Stimulated activated CD4-positive, alpha-beta T cell treated with anti-CD3 and anti-CD28 coated beads, Interleukin-2, amount 100 ng/mL, for 24 hours (primary cell): ENCODE results near the gene FAM228A.
"Not testable (repeated sequence)": the region's sequence is repeated elsewhere in the genome, so short reads cannot be mapped to it uniquely, and the experiment has no call there.

Source experiments
- DNase-seq, 2 donors: peaks; one replicate each; pipeline ENCODE4 v3.0.0-alpha.2; 2020

FAM228A gene

GRCh38 chr2:24191848-24192247, 17.0 kb downstream of the FAM228A start:
- no peak for DNase-seq

GRCh38 chr2:24197213-24197612, 22.4 kb downstream of the FAM228A start:
- not testable (repeated sequence) for DNase-seq

DNA sequence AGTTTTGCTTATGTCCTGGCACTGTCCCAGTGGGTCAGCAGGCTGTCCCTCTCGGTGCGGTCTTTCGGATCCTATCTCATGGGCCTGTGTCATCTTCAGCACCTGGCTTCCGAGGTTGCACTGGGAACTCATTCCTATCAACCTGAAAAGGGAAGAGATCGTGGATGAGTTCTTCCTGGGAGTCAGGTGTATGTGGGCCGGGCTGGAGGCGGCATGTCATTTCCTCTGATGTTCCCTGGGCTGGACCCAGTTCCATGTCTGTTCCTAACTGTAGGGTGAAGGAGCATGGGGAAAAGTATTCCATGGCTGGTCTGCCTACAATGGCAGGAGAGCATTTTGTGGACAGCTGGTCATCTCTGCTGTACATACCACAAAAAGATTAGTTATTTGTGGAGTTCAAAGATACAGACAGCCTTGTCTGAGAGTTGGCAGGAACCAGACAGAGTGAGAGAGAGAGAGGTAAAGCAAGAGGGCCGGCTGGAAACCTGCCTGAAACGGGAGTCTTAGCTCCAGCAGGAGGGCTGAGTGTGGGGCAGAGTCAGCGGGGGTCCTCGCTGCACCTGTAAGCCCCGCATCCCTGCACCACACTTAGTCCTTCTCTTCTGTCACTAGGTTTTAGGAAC, 25.2 kb downstream of the FAM228A start:
- DNase-seq, result no peak

DNA sequence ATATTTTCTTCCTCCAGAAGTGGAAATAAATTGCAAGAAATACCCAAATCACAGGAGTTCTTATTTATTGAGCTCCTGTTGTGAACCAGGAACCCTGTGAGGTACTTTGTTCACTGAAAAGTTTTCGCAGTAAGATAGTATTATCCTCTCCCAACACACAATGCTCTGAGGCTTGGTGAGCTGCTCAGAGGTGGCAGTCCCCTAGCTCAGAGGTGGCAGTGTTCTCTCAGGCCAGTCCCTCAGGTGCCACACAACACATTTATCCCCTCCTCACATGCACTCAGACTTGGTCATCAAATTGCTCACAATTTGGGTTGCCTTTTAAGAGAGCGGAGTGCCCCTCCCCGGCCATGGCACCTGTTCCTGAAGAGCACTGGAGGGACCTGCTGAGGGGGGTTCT, 25.9 kb downstream of the FAM228A start:
- DNase-seq, result no peak

GRCh38 chr2:24203029-24203786, 28.4 kb downstream of the FAM228A start:
- DNase-seq, result no peak

GRCh38 chr2:24203787-24204150, 28.9 kb downstream of the FAM228A start:
- DNase-seq, result no peak

- DNase-seq, result no peak
Measured at GRCh38 chr2:24204505-24204904, 29.7 kb downstream of the FAM228A start.

DNA sequence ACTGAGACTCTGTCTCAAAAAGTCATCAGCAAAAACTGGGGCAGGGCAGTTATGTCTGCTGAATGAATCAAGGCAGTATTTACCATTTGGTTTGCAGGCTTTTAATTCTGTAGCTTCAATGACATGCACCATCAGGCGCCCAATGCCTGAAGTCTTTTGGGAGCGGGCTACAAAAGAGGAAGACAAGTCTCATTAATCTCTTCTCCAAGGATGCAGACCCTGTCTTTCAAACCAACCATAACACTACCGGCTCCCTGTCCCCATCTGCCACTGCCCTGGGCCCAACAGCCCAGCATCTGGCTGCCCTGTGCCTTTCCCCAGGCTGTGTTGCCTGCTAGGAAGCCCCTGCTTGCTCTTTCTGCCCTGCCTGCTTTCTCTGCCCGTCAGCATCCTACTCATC, 30.3 kb downstream of the FAM228A start:
- no peak for DNase-seq

DNA sequence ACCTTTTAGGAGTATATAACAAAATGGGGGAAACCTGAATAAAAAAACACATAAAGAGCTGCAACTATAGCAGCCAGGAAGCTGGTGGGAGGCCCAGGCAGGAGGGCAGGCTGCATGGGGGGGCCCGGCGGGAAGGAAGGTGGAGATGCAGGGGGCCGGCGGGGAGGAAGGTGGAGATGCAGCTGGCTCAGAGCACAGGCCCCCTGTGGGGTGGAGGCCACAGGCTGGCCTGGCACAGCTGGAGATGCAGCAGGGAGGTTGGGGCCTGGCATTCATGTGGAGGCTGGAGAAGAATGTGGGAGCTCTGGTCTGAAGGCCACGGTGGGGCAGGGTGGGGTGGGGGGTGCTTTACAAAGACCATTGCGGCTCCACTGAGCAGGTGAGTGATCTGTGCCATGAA, 31.4 kb downstream of the FAM228A start:
- no peak for DNase-seq

- no peak for DNase-seq
Measured at GRCh38 chr2:24206714-24207113, 31.9 kb downstream of the FAM228A start.

DNA sequence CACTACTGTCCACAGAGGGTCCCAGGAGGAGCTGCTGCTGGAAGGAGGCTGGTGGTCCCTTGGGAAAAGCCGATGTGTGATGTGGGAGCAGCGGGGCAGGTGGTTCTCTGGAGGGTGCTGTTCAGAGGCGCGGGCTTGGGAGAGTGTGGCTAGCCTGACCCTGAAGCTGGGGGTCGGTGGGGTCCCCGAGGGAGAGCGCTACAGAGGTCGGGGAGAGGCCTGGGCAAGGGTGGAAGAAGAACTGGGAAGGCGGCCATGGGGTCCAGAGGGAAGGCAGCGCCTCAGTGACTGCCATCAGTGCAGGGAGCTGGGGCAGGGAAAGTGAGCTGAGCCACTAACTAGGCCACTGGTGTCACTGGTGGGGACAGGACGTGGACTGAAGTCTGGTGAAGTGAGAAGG, 32.5 kb downstream of the FAM228A start:
- no peak for DNase-seq

DNA sequence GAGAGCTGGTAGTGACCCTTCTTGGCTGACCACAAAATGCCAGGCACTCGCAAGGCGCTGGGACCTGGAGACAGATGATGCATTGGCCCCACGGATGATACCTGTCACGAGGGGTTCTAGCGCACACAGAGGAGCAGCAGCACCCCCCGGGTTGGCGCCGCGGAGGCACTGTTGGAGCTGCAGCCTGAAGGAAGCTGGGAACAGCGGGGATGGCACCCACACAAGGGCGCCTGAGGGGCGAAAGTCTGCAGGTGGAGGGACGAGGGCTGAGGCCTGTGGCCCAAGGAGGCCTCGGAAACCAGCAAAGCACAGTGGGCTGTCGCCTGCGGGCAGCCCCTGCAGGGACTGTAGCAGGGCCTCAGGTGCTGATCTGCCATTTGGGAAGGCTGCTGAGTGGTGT, 33.6 kb downstream of the FAM228A start:
- DNase-seq, result no peak

GRCh38 chr2:24209389-24210105, 34.7 kb downstream of the FAM228A start:
- no peak for DNase-seq

DNA sequence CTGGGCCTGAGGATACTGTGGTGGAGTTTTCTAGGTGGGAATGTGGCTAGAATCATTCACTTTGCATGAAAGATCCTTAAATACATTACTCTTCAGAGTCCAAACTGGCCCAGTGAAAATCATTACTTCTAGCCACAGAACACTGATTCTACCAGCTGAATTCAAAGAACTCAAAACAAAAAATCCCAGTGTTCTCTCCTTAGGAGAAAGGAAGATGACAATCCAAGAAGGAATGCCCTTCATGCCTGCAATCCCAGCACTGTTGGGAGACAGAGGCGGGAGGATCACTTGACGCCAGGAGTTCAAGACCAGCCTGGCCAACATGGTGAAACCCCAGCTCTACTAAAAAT, 35.2 kb downstream of the FAM228A start:
- DNase-seq, result no peak

- no peak for DNase-seq
Measured at GRCh38 chr2:24210723-24211122, 35.9 kb downstream of the FAM228A start.

DNA sequence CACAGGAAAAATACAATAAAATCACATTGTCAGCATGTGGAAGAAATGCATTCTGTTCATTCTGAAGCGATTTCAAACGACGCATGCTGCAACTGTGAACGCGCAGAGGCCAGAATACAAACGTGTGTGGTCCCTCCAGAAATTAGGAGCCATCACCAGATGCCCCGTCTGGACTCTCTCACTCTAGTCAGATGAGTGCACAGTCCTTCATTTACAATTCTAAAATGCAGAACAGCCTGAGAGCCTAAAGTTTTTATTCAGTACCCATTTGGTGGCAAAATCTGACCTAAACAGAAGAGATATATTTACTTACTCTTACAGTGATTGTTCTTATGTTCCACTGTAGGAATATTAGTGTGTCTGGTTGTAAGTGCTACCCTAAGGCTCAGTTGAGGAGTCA, 36.6 kb downstream of the FAM228A start:
- no peak for DNase-seq

DNA sequence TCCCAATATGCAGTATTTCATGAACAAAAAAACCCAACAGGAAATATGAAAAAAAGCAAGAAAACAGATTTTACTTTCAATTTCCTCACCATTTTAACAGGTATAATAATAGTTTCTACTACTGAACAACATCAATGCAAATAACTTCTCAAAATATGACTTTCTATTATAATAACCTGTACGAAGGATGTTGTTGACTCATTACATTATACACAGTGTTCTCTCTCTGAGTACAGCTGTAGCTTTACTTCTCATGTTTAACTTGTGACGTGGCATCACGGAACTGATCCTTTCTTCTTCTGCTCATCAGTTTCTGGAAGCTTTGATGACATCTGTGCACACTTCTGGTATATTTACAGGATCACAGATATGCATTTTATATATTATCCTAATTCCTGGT, 40.0 kb downstream of the FAM228A start:
- no peak for DNase-seq

GRCh38 chr2:24220554-24221291, 45.9 kb downstream of the FAM228A start:
- no peak for DNase-seq

DNA sequence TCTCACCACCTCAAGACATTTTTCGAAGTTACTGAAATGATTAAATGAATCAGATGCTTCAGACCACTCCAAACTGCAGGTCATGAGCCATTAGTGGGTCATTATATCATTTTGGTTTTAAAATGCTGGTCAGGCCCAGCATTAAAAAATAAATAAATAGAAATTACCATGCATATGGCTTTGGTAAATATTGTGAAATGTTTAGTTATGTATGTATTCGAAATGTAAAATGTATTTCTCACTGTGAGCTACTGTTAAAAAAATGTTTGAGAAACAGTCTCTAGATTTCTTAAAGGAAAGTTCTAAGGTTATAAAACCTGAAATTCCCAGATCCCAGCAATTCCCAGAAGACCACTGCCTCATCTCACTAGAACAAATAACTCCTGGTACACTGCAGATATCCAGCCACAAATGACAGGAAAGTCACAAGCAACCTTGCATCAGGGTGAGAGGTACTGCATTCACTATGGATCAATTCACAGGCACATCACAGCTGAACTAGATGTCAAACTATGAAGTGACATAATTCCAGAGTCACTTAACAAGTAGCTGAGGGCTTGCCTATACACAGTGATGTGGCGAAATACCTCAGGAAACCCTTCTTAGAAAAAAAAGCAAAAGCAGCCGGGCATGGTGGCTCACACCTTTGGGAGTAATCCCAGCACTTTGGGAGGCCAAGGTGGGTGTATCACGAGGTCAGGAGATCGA, 46.6 kb downstream of the FAM228A start:
- no peak for DNase-seq

DNA sequence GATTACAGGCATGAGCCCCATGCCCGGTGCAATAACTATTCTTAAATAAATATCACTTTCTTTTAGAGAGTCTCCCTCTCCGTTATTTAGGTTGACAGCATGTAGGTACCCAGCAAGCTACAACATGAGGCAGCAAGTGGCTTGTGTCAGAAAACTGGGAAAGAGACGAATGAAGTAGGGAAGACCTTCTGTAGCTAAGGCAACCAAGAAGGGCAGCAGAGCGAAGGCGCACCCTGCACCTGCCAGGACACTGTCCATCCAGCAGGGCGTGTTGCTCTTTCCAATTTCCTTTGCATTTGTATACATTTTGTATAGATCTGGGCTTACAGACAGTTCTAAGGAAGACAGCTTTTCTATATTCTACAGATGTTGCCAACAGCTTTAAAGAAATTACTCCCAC, 48.1 kb downstream of the FAM228A start:
- DNase-seq, result no peak

DNA sequence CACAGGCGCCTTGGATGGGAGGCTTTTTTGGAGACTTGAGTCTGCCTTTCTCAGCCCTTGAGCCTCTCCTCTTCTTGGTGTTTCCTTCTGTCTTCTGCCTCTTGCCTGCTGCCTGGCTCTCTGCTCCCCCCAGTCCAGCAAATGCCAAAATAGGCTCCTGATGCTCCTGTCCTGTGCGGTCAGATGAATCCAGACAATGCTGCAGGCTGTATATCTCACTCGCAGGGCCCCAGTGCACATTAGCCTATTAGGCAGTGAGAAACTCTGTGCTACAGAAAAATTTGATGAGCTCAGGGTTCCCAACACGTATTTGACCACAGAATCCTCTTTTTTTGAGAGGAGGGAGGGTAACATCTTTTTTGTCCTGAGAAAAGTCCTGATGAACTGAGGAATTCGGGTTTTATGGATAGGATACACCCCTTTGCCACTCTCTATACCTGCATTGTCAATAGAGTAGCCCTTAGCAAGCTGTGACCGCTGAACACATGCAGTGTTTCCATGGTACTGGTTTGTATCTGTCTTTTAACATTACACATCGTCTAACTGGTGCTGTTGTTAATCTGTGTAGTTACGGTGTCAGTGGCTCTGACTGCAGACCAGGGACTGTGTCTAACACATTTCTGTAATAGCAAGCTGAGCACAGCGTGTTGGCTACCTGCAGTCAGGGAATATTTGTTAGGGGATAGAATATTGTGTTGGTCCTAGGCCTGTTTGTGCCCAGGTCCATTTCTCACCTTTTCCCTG, 50.8 kb downstream of the FAM228A start:
- no peak for DNase-seq

GRCh38 chr2:24228470-24228869, 53.6 kb downstream of the FAM228A start:
- no peak for DNase-seq
